Stimulated activated CD4-positive, alpha-beta T cell treated with anti-CD3 and anti-CD28 coated beads, Interleukin-1b, Interleukin-23, amount 100 ng/mL, for 24 hours (primary cell): Measurements from ENCODE around the gene NUTF2.
"Not testable (repeated sequence)": the region's sequence is repeated elsewhere in the genome, so short reads cannot be mapped to it uniquely, and the experiment has no call there.

Source experiments
- DNase-seq, 4 experiments: peaks; one replicate each; pipeline ENCODE4 v3.0.0-alpha.2; 2020; ENCODE audit warnings: low read depth in 4 of 4, low spot score in 1 of 4

NUTF2 gene

GRCh38 chr16:67862623-67863583 is 16.2 kb downstream of the NUTF2 start:
- no peak for DNase-seq

- DNase-seq: not testable (repeated sequence)
These were observed 17.3 kb downstream of the NUTF2 start for GRCh38 chr16:67864044-67864443.

- DNase-seq: no peak
These were observed 17.9 kb downstream of the NUTF2 start for GRCh38 chr16:67864594-67864993.

GRCh38 chr16:67865318-67865717 is 18.6 kb downstream of the NUTF2 start:
- DNase-seq: no peak

GRCh38 chr16:67868290-67868689 is 21.6 kb downstream of the NUTF2 start:
- DNase-seq: no peak

GRCh38 chr16:67869653-67870052 is 22.9 kb downstream of the NUTF2 start:
- DNase-seq: no peak

- no peak for DNase-seq
These were observed 24.5 kb downstream of the NUTF2 start for GRCh38 chr16:67871256-67871655.

GRCh38 chr16:67872131-67872630 is 25.4 kb downstream of the NUTF2 start:
- DNase-seq: no peak

GRCh38 chr16:67872631-67873434 is 26.1 kb downstream of the NUTF2 start, which contains the start of gene EDC4:
Gene EDC4 (plus strand): TSS chr16:67873052. CDS start chr16:67873262, 210 bp downstream.
- peak; percentile 73 to 83 (median 76) for DNase-seq

- no peak for DNase-seq
These were observed 27.0 kb downstream of the NUTF2 start for GRCh38 chr16:67873435-67874370.

- no peak for DNase-seq
These were observed 27.6 kb downstream of the NUTF2 start for GRCh38 chr16:67874372-67874771.

GRCh38 chr16:67877064-67877463 is 30.3 kb downstream of the NUTF2 start:
- no peak for DNase-seq

GRCh38 chr16:67878232-67878631 is 31.5 kb downstream of the NUTF2 start:
- DNase-seq: no peak

GRCh38 chr16:67878846-67879245 is 32.1 kb downstream of the NUTF2 start:
- no peak for DNase-seq

- no peak for DNase-seq
These were observed 32.7 kb downstream of the NUTF2 start for GRCh38 chr16:67879462-67879861.

- no peak for DNase-seq
These were observed 33.2 kb downstream of the NUTF2 start for GRCh38 chr16:67879936-67880335.

GRCh38 chr16:67880584-67880983 is 33.9 kb downstream of the NUTF2 start:
- DNase-seq: no peak

- no peak for DNase-seq
These were observed 35.0 kb downstream of the NUTF2 start for GRCh38 chr16:67881621-67882161.

GRCh38 chr16:67882374-67883145 is 35.8 kb downstream of the NUTF2 start:
- no peak for DNase-seq
